OCI-LY7 (cell line): ENCODE data around the gene ELP1. TPM values are rescaled to one million over a fixed set of nuclear protein-coding genes. Genes with fewer than 3 reads are reported as not detected.

Experiments
- BruUV-seq: library from RNA; stranded (reverse); fragments of 400-500 nt; replicated peaks from 2 replicates; lab custom pipeline; 2021; lab: Mats Ljungman, UMichigan
- CTCF ChIA-PET: fragments of 300-600 bp; sonication (Branson Sonifier 250); formaldehyde crosslinking; loops from one replicate; lab custom pipeline; 2022; ENCODE audit warnings: antibody characterized with exemption; ENCODE audit not compliant: unreplicated experiment; lab: Charles Lee
- POLR2A ChIA-PET: fragments of 300-600 bp; sonication (Branson Sonifier 250); formaldehyde crosslinking; loops from one replicate; lab custom pipeline; 2022; ENCODE audit warnings: antibody characterized with exemption; lab: Charles Lee
- DNase-seq: peaks from one replicate; pipeline ENCODE4 v3.0.0-alpha.2; 2015; ENCODE audit warnings: low spot score
- H2AFZ ChIP-seq: fragments of 200-600 bp; sonication (generic), shearing (Covaris generic); 2 replicates; pipeline ENCODE4 v1.6.1; 2014; ENCODE audit warnings: mild to moderate bottlenecking, antibody characterized with exemption, low read length, moderate library complexity
- H3K27ac ChIP-seq: fragments of 200-600 bp; sonication (generic); 2 replicates; pipeline ENCODE4 v1.5.1; 2014; ENCODE audit warnings: mixed run types, low read depth, mild to moderate bottlenecking, moderate library complexity, low read length, inconsistent platforms; ENCODE audit not compliant: poor library complexity, severe bottlenecking
- H3K36me3 ChIP-seq: fragments of 200-600 bp; sonication (generic); 2 replicates; pipeline ENCODE4 v1.6.1; 2014; ENCODE audit warnings: mild to moderate bottlenecking, antibody characterized with exemption, low read length, moderate library complexity, mixed read lengths; ENCODE audit not compliant: insufficient read depth
- H3K4me1 ChIP-seq: fragments of 200-600 bp; sonication (generic); 2 replicates; pipeline ENCODE4 v1.5.1; 2014; ENCODE audit warnings: mild to moderate bottlenecking, low read length; ENCODE audit not compliant: insufficient read depth, poor library complexity, severe bottlenecking
- H3K4me2 ChIP-seq: fragments of 200-600 bp; sonication (generic); 2 replicates; pipeline ENCODE4 v1.6.1; 2014; ENCODE audit warnings: mild to moderate bottlenecking, low read length
- H3K4me3 ChIP-seq: fragments of 200-600 bp; sonication (generic); 2 replicates; pipeline ENCODE4 v1.5.1; 2014; ENCODE audit warnings: mild to moderate bottlenecking, low read depth, low read length; ENCODE audit not compliant: poor library complexity, severe bottlenecking
- H3K79me2 ChIP-seq: fragments of 200-600 bp; sonication (generic); 2 replicates; pipeline ENCODE4 v1.6.1; 2016; ENCODE audit warnings: low read depth, mild to moderate bottlenecking, low read length, moderate library complexity, mixed read lengths; ENCODE audit not compliant: insufficient read depth
- H3K9me2 ChIP-seq: fragments of 200-600 bp; sonication (generic); 2 replicates; pipeline ENCODE4 v1.6.1; 2016; ENCODE audit warnings: mild to moderate bottlenecking, low read length, mixed read lengths; ENCODE audit not compliant: insufficient read depth
- H3K9me3 ChIP-seq: fragments of 200-600 bp; sonication (generic); 2 replicates; pipeline ENCODE4 v1.6.1; 2014; ENCODE audit warnings: mild to moderate bottlenecking, mixed run types, low read length, mixed read lengths
- H4K20me1 ChIP-seq: fragments of 200-600 bp; sonication (generic); 2 replicates; pipeline ENCODE4 v1.6.1; 2014; ENCODE audit warnings: mild to moderate bottlenecking, antibody characterized with exemption, low read length, moderate library complexity, mixed read lengths; ENCODE audit not compliant: insufficient read depth
- EZH2phosphoT487 ChIP-seq: fragments of 200-600 bp; sonication (generic); IDR thresholded peaks from 2 replicates; pipeline ENCODE4 v1.6.1; 2018; ENCODE audit warnings: low read depth, borderline replicate concordance, mild to moderate bottlenecking, mixed run types, antibody characterized with exemption, low read length, moderate library complexity, mixed read lengths
- intact Hi-C: fragments of 100-400 bp; cut with micrococcal nuclease; formaldehyde crosslinking; loops from one replicate; pipeline ENCODE4 v1.10.0; 2022; ENCODE audit not compliant: unreplicated experiment
- total RNA-seq, 2 experiments: library from RNA; depleted of rRNA in 1 of 2; stranded (reverse); fragments of >200 nt in 1 of 2; shearing (Covaris generic) in 1 of 2; gene quantifications; 2 replicates each; pipeline ENCODE4 v1.2.3, GENCODE V29; 2014 to 2022
- TF ChIP-seq, protein P1 (sequence below): fragments of 200-600 bp; sonication (generic); conservative IDR thresholded peaks from 2 replicates; pipeline ENCODE4 v1.5.1; 2014; ENCODE audit warnings: mild to moderate bottlenecking, antibody characterized with exemption, low read length, moderate library complexity, mixed read lengths

Gene ELP1
- total RNA-seq, 2 experiments from 2014 or later: 33.3 to 42.0 TPM

DNA sequence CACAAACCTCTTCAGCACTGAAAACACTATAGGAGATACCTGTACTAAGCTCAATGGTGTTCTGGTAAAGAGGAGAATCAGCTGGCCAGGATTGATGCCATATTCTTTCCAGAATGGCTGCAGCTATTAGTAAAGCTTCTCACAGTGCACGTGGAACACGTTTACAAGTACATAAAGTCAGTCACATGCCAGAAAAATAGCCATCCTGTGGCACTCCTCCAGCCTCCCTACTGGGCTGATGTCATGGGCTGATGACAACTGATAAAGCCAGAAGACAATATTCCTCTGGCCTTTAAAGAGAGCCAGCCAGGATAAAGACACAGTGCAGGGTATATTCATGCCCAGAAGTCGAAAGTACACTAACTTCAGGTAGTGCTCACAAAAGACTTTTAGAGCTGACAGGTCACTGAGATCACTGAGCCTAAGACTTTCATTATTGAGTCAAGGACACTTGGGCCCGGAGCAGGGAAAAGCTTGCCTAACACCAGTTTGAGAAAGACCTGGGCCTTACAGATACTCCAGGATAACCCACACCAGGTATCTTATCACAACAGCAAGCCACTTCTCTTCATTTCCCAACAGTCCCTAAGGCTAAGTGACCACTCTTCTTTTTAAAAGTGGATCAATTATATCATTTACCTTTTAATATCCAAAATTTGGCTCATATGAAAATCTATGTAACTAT, 29.7 kb upstream of the ELP1 start:
- no peaks in the 10 kb centered on the region for H3K79me2 ChIP-seq
- no peaks in the 10 kb centered on the region for H3K9me3 ChIP-seq
- H3K4me1 ChIP-seq: no peaks in the 10 kb centered on the region
- no peaks in the 10 kb centered on the region for H3K9me2 ChIP-seq
- CTCF ChIA-PET: no interaction called here
- H3K27ac ChIP-seq: no peak overlapping the region
- BruUV-seq: no TSS peak
- POLR2A ChIA-PET: no interaction called here
- no peak overlapping the region for H2AFZ ChIP-seq
- H3K4me3 ChIP-seq: no peak overlapping the region
- H4K20me1 ChIP-seq: no peaks in the 10 kb centered on the region
- peaks cover 9% of the 10 kb centered on the region; the same call in 1 of the 2 replicates for H3K36me3 ChIP-seq
- intact Hi-C loops: no loop called here
- H3K4me2 ChIP-seq: no peak overlapping the region
- TF ChIP-seq EZH2phosphoT487: no peak
- TF ChIP-seq, protein P1, sequence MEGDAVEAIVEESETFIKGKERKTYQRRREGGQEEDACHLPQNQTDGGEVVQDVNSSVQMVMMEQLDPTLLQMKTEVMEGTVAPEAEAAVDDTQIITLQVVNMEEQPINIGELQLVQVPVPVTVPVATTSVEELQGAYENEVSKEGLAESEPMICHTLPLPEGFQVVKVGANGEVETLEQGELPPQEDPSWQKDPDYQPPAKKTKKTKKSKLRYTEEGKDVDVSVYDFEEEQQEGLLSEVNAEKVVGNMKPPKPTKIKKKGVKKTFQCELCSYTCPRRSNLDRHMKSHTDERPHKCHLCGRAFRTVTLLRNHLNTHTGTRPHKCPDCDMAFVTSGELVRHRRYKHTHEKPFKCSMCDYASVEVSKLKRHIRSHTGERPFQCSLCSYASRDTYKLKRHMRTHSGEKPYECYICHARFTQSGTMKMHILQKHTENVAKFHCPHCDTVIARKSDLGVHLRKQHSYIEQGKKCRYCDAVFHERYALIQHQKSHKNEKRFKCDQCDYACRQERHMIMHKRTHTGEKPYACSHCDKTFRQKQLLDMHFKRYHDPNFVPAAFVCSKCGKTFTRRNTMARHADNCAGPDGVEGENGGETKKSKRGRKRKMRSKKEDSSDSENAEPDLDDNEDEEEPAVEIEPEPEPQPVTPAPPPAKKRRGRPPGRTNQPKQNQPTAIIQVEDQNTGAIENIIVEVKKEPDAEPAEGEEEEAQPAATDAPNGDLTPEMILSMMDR: no peak
- DNase-seq: no peak

DNA sequence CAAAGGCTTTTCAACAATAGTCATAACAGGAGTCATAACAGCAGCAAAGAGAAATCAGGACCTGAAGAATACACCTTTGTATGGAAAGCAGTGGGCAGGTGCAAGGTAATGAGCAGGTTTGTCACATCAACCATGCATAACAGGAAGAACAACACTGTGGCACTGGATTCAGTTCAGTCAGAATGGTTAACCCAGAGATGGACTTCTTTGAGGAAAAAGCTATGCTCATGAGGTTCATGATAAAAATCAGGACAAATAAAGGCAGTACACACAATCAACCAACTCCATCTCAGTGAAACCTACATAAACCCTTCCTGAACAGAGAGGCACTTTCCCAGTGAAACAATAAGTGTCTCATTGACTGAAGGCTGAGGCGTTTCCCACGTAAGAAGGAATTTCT, 27.2 kb upstream of the ELP1 start:
- no peak for DNase-seq
- no peaks in the 10 kb centered on the region for H3K9me3 ChIP-seq
- H2AFZ ChIP-seq: no peak overlapping the region
- 0 out of 2 replicates have a peak, but pooled peaks cover 5% of the 10 kb centered on the region for H3K36me3 ChIP-seq
- H3K4me2 ChIP-seq: no peak overlapping the region
- ChIA-PET CTCF (no interaction called here), POLR2A (interaction anchor here (0.6 kb wide), 1 partner anchor 681 kb away, joined by 4 read pairs; no protein-coding TSS in a partner anchor)
- no peaks in the 10 kb centered on the region for H3K79me2 ChIP-seq
- no peaks in the 10 kb centered on the region for H3K9me2 ChIP-seq
- no TSS peak for BruUV-seq
- no peak for TF ChIP-seq EZH2phosphoT487
- TF ChIP-seq, protein P1: no peak
- H3K4me1 ChIP-seq: no peaks in the 10 kb centered on the region
- no peaks in the 10 kb centered on the region for H4K20me1 ChIP-seq
- H3K27ac ChIP-seq: no peak overlapping the region
- no peak overlapping the region for H3K4me3 ChIP-seq
- intact Hi-C loops: no loop called here

DNA sequence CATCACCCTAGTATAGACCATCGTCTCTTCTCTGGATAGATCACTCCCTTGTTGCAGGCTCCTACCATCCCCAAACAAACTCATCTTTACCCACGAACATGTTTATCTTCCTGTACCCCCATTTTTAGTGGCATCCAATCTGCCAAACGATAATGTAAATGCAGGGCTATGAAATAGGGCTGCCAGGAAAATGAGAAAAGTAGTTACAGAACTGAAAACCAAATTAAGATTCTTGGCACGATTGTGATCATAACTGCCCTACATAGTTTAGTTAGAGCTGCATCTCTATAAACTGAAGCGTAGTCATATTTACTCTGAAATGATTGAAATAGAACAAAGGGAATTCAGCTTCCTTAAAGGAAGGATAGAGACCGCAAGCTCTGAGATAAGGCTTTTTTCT, 26.4 kb upstream of the ELP1 start:
- Histone ChIP-seq H3K9me2 (no peaks in the 10 kb centered on the region), H3K9me3 (no peaks in the 10 kb centered on the region), H3K36me3 (0 out of 2 replicates have a peak, but pooled peaks cover 2% of the 10 kb centered on the region), H3K4me3 (no peak overlapping the region), H3K4me2 (no peak overlapping the region), H3K79me2 (no peaks in the 10 kb centered on the region), H3K4me1 (no peaks in the 10 kb centered on the region), H3K27ac (no peak overlapping the region), H2AFZ (no peak overlapping the region), H4K20me1 (no peaks in the 10 kb centered on the region)
- ChIA-PET POLR2A (no interaction called here), CTCF (no interaction called here)
- TF ChIP-seq EZH2phosphoT487: no peak
- TF ChIP-seq, protein P1: no peak
- no peak for DNase-seq
- no TSS peak for BruUV-seq
- intact Hi-C loops: no loop called here
